DMS 273 (cell line): ENCODE measurements around the gene COX6B1.
A peak's percentile ranks its signal among the peaks of the same experiment; 100 is the strongest.
"Not testable (repeated sequence)": the region's sequence is repeated elsewhere in the genome, so short reads cannot be mapped to it uniquely, and the experiment has no call there.

ENCODE experiments used
- DNase-seq: peaks from one replicate; lab custom pipeline; 2025; ENCODE audit not compliant: unreplicated experiment; lab: John Stamatoyannopoulos, UW

Gene COX6B1

DNA sequence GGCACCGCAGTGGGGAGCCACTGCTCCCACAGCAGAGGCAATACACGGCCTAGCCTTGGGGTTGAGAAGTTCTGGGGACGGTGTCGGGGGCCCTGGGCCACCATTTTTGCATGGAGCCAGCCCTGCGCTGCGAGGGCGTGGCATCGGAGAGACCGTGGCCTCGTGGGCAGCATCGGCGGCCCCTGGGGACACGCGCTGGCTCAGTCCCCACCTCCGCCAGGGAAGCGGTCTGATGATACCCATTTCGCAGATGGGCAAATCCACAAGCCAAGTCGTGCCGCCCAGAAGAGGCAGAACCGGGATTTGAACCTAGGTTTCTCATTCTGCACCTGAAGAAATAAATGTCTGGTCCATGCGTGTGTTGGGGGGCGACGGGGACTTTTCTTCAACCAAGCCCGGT lies 17.0 kb downstream of the COX6B1 start:
- DNase-seq, result no peak

DNA sequence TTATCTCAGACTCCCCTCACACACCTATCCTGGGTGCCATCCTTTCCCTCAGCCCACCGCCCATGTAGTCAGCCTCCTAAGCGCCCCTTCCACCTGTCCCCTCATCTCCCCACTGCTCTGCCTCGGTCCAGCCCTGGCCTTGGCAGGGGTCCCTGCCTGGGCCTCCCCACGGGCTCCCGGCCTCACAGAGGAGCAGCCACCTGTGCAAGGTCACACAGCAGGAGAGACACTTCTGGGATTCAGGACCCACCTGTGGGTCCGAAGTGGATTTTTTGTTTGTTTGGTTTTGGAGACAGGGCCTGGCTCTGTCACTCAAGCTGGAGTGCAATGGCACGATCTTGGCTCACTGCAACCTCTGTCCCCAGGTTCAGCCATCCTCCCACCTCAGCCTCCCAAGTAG lies 17.5 kb downstream of the COX6B1 start:
- DNase-seq, result no peak

DNA sequence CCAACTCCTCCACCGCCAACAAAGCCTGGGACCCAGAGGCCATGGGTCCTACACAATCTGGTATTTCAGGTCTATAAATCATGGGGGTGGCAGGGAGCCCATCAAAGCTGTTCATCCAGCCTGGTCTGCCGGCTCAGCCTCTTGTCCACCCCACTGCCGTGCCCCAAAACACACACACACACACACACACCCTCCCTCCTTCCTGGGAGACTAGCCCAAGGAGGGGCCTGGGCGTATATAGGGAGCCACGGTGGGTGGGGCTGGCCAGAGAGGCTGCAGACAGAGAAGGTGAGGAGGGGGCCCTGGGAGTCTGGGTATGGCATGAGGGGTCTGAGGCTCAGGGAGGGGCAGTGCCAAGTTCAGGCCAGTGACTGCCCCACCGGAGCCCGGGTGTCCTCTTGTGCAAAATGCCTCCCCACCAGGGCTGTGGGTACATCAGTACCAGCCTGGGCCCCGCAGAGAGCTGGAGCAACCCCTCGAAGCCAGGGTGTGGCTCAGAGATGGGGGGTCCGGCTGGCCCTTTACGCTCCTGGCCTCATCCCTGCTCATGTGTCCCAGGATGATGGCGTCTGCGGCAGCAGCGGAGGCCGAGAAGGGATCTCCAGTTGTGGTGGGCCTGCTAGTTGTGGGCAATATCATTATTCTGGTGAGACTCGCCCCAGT lies 18.3 kb downstream of the COX6B1 start, which contains the start of gene UPK1A:
Gene UPK1A (plus strand): TSS at position 267 of the 663 bp plus-strand sequence. CDS start 296 bp downstream, at position 563.
- no peak for DNase-seq

DNA sequence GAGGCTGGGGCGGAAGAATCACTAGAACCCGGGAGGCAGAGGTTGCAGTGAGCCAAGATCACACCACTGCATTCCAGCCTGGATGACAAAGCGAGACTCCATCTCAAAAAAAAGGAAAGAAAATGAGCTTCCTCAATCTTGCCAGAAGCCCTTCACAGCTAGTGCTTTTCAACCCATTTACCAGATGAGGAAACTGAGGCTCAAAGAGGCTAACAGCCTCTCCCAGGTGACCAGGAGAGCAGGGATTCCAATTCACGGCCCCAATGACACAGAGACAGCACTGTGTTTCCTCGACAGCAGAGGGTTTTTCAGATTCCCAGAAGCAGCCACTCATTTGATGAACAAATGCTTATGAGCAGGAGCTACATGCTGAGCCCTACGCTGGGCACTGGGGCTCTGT lies 21.4 kb downstream of the COX6B1 start:
- DNase-seq, result no peak

DNA sequence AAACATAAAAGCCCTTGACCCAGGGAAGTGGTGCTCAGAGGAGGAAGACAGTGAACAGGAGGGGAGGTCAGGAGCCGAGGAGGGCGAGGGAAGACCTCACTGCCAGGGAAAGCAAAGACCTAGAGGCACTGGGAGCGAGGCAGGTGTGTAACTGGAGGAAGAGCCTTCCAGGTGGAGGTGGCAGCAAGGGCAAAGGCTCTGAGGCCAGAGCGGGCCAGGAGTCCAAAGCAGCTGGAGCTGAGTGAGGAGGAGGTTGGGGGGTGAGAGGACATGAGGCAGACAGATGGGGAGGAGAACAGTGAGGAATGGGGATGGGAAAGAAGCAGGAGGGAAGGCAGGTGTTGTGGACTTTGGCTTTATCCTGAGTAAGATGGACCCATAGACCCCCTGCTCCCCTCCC lies 21.9 kb downstream of the COX6B1 start:
- peak; percentile 40 for DNase-seq

DNA sequence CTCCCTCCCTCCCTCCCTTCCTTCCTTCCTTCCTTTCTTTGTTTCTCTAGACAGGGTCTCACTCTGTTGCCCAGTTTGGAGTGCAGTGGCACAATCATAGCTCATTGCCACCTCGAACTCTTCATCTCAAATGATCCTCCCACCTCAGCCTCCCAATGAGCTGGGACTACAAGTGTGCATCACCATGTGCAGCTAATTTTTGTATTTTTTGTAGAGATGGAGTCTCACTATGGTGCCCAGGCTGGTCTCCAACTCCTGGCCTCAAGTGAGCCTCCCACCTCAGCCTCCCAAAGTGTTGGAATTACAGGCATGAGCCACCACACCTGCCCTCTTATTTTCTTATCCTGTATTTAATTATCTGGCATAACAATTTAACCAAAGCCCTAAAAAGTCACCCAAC lies 22.6 kb downstream of the COX6B1 start:
- no peak for DNase-seq

DNA sequence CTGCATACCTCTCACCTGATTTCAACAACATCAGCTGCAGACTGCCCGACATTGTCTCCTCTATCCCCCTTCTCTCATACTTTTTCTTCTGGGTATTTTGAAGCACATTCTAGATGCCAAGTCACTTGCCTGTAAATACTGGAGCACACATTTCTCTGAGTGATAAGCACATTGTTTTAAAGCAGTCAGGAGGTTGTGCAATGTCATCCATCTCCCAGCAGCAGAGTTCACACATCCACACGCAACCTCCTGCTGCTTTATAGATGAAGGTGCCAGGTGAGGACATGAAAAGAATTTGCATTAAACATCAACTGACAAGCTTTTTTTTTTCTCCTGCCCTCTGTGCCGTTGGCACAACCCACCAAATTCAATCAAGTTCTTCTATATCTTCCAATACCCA lies 23.7 kb downstream of the COX6B1 start:
- no peak for DNase-seq

DNA sequence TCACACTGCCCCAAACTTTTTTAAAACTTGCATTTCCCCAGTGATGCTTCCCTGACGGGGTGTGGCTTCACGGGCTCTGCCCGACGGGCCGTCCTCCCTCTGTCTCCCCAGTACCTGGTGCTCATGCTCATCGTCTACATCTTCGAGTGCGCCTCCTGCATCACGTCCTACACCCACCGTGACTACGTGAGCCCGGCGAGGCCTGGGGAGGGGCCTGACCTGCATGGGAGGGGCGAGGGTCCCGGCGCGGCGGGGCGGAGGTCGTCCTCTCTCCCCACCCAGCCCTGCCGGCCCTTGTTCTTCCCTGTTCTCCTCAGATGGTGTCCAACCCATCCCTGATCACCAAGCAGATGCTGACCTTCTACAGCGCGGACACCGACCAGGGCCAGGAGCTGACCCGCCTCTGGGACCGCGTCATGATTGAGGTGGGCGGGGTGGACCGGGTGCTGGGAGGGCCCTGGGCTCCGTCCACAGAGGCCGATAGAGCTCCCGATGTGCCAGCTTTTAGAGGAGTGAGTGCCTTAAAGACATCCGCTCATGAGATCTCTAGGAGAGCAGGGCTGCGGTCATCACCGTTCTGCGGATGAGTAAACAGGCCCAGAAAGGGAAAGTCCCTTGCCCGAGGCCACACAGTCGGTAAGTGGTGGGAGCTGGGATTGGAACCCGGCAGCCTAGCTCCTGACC lies 25.1 kb downstream of the COX6B1 start:
- DNase-seq, result peak; percentile 57

DNA sequence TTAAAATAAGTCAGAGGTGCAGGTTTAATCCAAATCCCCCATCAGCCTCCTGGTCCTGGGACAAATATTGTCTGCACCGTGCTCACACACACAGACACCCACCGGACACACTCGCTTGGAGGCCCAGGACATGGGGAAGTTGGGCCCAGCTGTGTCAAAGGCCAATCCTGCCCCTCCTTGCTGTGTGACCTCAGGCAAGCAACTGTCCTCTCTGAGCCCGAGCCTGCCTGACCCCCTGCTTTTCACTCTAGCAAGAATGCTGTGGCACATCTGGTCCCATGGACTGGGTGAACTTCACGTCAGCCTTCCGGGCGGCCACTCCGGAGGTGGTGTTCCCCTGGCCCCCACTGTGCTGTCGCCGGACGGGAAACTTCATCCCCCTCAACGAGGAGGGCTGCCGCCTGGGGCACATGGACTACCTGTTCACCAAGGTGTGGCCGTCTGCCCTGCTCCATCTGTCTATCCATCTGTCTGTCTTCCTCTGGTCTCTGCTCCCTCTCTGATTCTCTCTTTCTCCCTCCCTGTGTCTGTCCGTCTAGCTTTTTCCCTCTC lies 27.5 kb downstream of the COX6B1 start:
- DNase-seq, result no peak

DNA sequence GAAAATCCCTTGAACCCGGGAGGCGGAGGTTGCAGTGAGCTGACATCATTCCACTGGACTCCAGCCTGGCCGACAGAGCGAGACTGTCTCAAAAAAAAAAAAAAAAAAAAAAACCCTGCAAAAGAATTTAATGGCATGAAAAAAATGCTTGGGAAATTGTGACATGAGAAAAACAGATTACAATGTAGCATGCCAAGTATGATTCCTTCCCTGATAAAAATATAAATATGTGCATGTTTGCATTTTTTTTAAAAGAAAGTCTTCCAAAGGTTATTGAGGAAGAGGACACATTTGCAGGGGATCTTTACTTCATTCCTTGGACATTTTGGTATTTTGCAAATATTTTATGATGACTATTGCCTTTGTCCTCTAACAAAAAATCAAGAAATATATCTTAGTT lies 41.7 kb downstream of the COX6B1 start:
- no peak for DNase-seq

DNA sequence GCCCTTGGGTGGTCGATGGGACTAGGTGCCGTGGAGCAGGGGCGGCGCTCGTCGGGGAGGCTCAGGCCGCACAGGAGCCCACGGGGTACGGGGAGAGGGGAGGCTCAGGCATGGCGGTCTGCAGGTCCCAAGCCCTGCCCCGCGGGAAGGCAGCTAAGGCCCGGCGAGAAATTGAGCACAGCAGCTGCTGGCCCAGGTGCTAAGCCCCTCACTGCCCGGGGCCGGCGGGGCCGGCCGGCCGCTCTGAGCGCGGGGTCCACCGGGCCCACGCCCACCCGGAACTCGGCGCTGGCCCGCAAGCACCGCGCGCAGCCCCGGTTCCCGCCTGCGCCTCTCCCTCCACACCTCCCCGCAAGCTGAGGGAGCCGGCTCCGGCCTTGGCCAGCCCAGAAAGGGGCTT lies 43.0 kb downstream of the COX6B1 start:
- not testable (repeated sequence) for DNase-seq

DNA sequence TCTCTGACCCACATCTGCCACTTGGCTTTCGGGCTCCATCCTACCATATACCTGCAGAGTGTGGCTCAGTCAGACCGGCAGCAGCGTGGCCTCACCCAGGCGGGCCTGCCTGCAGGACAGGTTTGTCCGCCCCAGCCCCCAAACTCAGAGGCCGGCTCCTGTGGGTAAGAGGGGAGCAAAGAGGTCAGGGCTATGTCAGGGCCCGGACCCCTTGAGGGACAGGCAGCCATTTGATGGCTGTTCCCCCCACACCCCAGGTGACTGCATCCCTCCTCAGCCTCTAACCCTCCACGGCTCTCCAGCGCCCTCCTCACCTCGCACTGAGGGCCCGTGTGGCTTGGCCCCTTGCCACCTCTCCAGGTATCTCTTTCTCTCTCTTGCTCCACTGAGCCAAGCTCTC lies 43.9 kb downstream of the COX6B1 start:
- DNase-seq, result peak; percentile 23

DNA sequence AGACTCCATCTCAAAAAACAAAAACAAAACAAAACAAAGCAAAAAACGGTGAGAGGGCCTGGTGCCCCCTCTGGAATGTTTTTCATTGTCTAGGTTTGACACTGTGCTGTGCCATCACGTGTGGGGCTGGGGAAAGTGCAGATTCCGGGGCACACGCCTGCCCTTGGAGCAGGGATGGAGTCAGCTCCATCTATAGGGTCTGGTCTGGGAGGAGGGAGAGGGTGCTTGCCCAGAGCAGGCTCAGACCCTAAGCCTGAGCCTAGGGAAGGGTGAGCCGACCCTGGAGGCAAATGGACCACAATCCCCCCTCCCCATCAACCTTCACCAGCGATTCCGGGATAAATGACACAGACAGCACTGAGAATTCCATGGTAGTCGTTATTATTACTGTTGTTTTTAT lies 45.3 kb downstream of the COX6B1 start:
- no peak for DNase-seq

DNA sequence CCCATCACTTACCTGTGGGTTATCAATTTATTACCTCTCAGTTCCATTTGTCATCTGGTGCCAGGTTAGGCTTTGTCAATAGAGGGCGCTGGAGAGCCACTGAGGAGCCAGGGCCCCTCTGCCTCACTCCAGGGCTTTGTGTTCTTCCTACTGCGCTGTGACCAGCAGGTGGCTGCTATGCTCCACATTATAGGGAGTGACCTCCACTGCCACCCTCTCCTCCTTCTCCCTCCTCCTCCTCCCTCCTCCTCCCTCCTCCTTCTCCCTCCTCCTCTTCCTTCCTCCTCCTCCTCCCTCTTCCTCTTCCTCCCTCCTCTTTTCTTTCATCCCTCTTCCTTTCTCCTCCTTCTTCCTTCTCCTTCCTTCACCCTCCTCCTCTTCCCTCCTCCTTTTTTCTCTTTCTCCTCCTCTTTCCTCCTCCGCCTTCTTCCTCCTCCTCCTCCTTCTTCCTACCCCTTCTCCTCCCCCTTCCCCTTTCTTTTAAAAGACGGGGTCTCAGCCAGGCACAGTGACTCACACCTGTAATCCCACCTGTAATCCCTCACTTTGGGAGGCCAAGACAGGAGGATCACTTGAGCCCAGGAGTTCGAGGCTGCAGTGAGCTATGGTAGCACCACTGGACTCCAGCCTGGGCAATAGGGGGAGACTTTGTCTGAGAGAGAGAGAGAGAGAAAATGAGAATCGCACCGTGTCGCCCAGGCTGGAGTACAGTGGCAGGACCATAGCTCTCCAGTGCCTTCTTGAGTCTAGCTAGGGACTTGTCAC lies 45.9 kb downstream of the COX6B1 start:
- DNase-seq, result peak; percentile 94

DNA sequence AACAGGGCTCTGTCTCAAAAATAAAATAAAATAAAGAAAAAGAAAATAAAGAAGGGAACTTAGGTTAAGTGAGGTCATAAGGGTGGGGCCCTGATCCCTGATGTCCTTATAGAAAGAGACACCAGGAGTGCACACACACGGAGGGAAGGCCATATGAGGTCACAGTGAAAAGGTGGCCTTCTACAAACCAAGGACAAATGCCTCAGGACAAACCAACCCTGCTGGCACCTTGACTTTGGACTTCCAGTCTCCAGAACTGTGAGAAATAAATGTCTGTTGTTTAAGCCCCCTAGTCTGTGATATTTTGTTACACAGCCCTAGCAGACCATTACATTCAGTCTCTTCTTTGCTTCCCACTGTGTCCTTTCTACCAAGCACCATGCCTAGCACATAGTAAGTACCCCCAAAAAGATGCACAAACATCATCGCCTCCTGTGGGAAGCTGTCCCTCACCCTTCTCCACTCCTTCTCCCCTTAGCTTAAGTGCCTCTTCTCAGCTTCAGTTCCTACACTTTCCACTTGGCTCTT lies 47.8 kb downstream of the COX6B1 start:
- DNase-seq, result no peak

DNA sequence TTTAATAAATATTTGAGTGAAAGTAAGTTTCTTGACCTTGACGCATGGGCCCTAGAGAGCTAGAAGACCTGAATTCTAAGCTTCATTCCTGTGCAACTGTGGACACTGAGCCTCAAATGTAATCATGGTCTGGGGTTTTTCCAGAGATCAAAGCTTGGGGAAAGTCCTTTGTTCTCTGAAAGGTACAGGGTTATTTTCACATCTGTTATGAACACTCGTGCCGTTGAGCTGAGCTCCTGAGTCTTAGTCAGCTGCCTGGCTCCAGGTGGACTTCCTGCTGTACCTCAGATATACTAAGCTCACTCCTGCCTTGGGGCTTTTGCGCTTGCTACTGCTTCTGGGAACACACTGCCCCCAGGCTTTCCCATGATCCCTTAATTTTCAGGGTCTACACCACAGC lies 48.7 kb downstream of the COX6B1 start:
- DNase-seq, result no peak

DNA sequence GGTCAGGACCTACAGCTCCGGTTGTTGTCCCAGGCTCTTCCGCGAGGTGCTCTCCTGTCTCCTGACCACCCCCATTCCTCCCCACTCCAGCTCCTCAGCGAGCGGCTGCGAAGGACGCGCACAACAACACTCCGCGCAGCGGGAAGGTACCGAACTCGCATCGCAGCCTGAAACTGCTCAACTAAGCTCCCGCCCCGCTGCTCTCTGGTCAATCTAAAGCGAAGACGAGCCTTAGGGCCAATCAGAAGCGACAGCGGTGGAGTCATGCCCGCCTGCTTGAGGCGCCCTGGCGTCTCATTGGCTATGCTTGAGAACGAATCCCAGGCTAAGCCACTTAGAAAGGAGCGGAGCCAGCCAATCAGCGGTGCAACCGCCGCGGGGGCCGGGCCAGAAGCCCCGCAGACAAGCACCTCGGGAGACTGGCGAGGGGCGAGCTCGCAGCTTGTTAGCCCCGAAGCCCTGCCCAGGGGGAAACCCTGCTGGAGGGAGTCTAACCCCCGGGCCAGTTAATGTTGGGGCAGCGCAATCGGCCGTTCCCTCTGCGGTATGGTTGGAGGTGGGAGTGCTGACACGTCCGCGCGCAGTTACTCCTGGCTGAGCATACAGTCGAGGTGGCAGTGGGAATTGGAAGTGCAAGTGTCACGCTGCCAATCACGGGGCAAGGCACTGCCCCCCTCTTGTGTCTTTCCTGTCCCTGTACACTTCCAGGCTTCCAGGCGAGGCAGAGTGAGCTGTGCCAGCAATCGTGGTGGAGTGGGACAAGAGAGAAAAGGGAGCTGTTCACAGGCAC lies 54.3 kb downstream of the COX6B1 start:
- peak; percentile 99 for DNase-seq

DNA sequence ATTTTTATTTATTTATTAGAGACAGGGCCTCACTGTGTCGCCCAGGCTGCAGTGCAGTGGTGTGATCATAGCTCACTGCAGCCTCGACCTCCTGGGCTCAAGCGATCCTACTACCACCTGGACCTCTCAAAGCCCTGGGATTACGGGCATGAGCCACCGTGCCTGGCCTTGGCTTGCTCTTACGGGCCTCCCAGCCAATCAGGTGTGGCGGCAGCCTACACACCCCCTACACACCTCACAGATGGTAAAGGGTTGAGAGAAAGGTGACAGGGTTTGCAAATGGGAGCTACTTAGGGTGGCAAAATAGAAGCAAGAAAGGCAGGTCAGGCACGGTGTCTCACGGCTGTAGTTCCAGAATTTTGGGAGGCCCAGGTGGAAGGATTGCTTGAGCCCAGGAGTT lies 55.2 kb downstream of the COX6B1 start:
- peak; percentile 21 for DNase-seq

DNA sequence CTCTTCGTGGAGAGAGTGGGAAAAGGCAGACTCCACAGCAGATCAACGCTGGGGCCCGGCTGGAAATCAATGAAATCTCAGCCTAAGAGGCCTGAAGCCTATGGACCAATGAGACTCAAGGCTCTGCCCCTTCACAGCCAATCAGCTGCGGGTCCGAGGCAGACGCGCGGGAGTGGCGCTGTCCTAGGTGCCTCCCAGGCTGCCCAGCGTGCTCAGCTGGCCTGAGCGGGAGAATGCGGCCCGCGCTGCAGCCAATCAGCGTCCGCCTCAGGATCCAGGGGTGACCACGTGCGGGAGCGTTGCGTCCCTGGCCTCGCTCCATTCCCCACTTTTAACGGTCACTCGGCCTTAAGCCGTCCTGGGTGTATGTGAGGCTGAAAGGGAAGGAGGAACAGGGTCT lies 56.1 kb downstream of the COX6B1 start, which contains the start of gene ZBTB32:
Gene ZBTB32 (plus strand): TSS at position 341 of the 400 bp plus-strand sequence. CDS start 10,069 bp downstream, outside the sequence.
- no peak for DNase-seq
